GM23338 (cell line): Measurements from ENCODE around the gene ISLR2. TPM values are rescaled to one million over a fixed set of nuclear protein-coding genes. Genes with fewer than 3 reads are reported as not detected.

ENCODE experiments used
- ATAC-seq: fragments of 200-7000 bp; cut with Tn5 transposase; 3 replicates; pipeline ENCODE4 v1.9.1; 2020
- DNase-seq: peaks from one replicate; pipeline ENCODE4 v3.0.0-alpha.2; 2015; ENCODE audit warnings: low spot score
- H2AFZ ChIP-seq: fragments of 200-600 bp; sonication (generic); 2 replicates; pipeline ENCODE4 v1.8.0; 2016; ENCODE audit warnings: antibody characterized with exemption, mild to moderate bottlenecking, moderate library complexity
- H3F3A ChIP-seq: fragments of 200-600 bp; sonication (generic); replicated peaks from 2 replicates; pipeline ENCODE4 v1.8.0; 2017; ENCODE audit warnings: antibody characterized with exemption, mixed run types, low read depth
- H3K27ac ChIP-seq: fragments of 200-600 bp; sonication (generic); 2 replicates; pipeline ENCODE4 v1.6.1; 2016; ENCODE audit warnings: low read depth
- H3K27me3 ChIP-seq: fragments of 200-600 bp; sonication (generic); 2 replicates; pipeline ENCODE4 v1.8.0; 2016; ENCODE audit warnings: mild to moderate bottlenecking, mixed run types, moderate library complexity; ENCODE audit not compliant: insufficient read depth
- H3K36me3 ChIP-seq: fragments of 200-600 bp; sonication (generic); 2 replicates; pipeline ENCODE4 v1.8.0; 2016; ENCODE audit warnings: mild to moderate bottlenecking; ENCODE audit not compliant: insufficient read depth
- H3K4me1 ChIP-seq: fragments of 200-600 bp; sonication (generic); 2 replicates; pipeline ENCODE4 v1.8.0; 2016; ENCODE audit warnings: mild to moderate bottlenecking, moderate library complexity; ENCODE audit not compliant: insufficient read depth
- H3K4me2 ChIP-seq: fragments of 200-600 bp; sonication (generic); 2 replicates; pipeline ENCODE4 v1.7.1; 2017; ENCODE audit warnings: mixed run types
- H3K4me3 ChIP-seq: fragments of 200-600 bp; sonication (generic); 2 replicates; pipeline ENCODE4 v1.6.1; 2016; ENCODE audit warnings: mixed run types
- H3K79me2 ChIP-seq: fragments of 200-600 bp; sonication (generic); replicated peaks from 2 replicates; pipeline ENCODE4 v1.8.0; 2017; ENCODE audit warnings: mild to moderate bottlenecking; ENCODE audit not compliant: insufficient read depth
- H3K9me2 ChIP-seq: fragments of 200-600 bp; sonication (generic); 2 replicates; pipeline ENCODE4 v1.8.0; 2017; ENCODE audit not compliant: insufficient read depth
- H4K20me1 ChIP-seq: fragments of 200-600 bp; sonication (generic); replicated peaks from 2 replicates; pipeline ENCODE4 v1.8.0; 2017; ENCODE audit warnings: mild to moderate bottlenecking; ENCODE audit not compliant: insufficient read depth
- H3K27ac Mint-ChIP-seq: 2 replicates; pipeline ENCODE4 v1.8.0; 2020; ENCODE audit warnings: inconsistent platforms, mild to moderate bottlenecking, moderate library complexity, mixed read lengths
- H3K27me3 Mint-ChIP-seq: 3 replicates; pipeline ENCODE4 v1.8.0; 2022; ENCODE audit warnings: low read depth, mild to moderate bottlenecking, moderate library complexity, mixed read lengths, inconsistent platforms; ENCODE audit not compliant: insufficient read depth, poor library complexity
- H3K36me3 Mint-ChIP-seq: 3 replicates; pipeline ENCODE4 v1.8.0; 2021; ENCODE audit warnings: low read depth, mild to moderate bottlenecking, inconsistent platforms, moderate library complexity, mixed read lengths
- H3K4me1 Mint-ChIP-seq: 3 replicates; pipeline ENCODE4 v1.8.0; 2020; ENCODE audit warnings: mild to moderate bottlenecking, inconsistent platforms, mixed read lengths
- H3K4me3 Mint-ChIP-seq: 3 replicates; pipeline ENCODE4 v1.8.0; 2021; ENCODE audit warnings: moderate library complexity, mild to moderate bottlenecking, inconsistent platforms, mixed read lengths
- H3K9me3 Mint-ChIP-seq: 3 replicates; pipeline ENCODE4 v1.8.0; 2020; ENCODE audit warnings: moderate library complexity, mild to moderate bottlenecking, inconsistent platforms, mixed read lengths
- CREB1 ChIP-seq: fragments of 250-450 bp; sonication (Bioruptor Pico); IDR thresholded peaks from 2 replicates; pipeline ENCODE4 v1.5.0; 2020; ENCODE audit warnings: low read depth, mild to moderate bottlenecking, moderate library complexity
- EZH2phosphoT487 ChIP-seq: fragments of 200-600 bp; sonication (generic); IDR thresholded peaks from one replicate; pipeline ENCODE4 v1.8.1; 2018; ENCODE audit warnings: antibody characterized with exemption; ENCODE audit not compliant: unreplicated experiment
- JUNB ChIP-seq: IDR thresholded peaks from one replicate; pipeline ENCODE4 v1.6.1; 2016; ENCODE audit warnings: antibody characterized with exemption; ENCODE audit not compliant: unreplicated experiment
- NANOG ChIP-seq: IDR thresholded peaks from 2 replicates; pipeline ENCODE4 v1.6.1; 2016; ENCODE audit warnings: antibody characterized with exemption, borderline replicate concordance
- POLR2AphosphoS5 ChIP-seq: IDR thresholded peaks from 2 replicates; pipeline ENCODE4 v1.6.1; 2016; ENCODE audit warnings: antibody characterized with exemption, low read depth
- ZNF114 ChIP-seq: fragments of 250-450 bp; sonication (Bioruptor Pico); IDR thresholded peaks from 2 replicates; pipeline ENCODE4 v1.5.0; 2020; ENCODE audit warnings: mild to moderate bottlenecking, moderate library complexity
- ZNF331 ChIP-seq: fragments of 250-450 bp; sonication (Bioruptor Pico); IDR thresholded peaks from 2 replicates; pipeline ENCODE4 v1.5.0; 2020; ENCODE audit warnings: low read depth, mild to moderate bottlenecking, moderate library complexity
- polyA plus RNA-seq: library from polyadenylated mRNA; unstranded; fragments of >200 nt; fragmentation: Nextera tagmentation; extraction: Ambion mirVana; gene quantifications from 2 replicates; pipeline ENCODE4 v1.2.1, GENCODE V29; 2016
- total RNA-seq: library from RNA; depleted of rRNA; stranded (reverse); fragments of >200 nt; shearing (Covaris generic); gene quantifications from 2 replicates; pipeline ENCODE4 v1.2.3, GENCODE V29; 2014
- TF ChIP-seq, protein P1 (sequence below): IDR thresholded peaks from 2 replicates; pipeline ENCODE4 v1.6.1; 2016; ENCODE audit warnings: antibody characterized with exemption
- TF ChIP-seq, protein P2 (sequence below), 2 experiments: fragments of 200-600 bp in 1 of 2; sonication (generic) in 1 of 2; conservative IDR thresholded peaks; 2 replicates each; pipeline versions ENCODE4 v1.5.1 to v1.6.1; 2016 to 2017; ENCODE audit warnings: antibody characterized with exemption in 2 of 2, low read depth in 2 of 2, mild to moderate bottlenecking in 2 of 2, moderate library complexity in 1 of 2
- TF ChIP-seq, protein P3 (sequence below): IDR thresholded peaks from one replicate; pipeline ENCODE4 v1.6.1; 2018; ENCODE audit warnings: antibody characterized with exemption; ENCODE audit not compliant: unreplicated experiment

Gene ISLR2
- total and polyA plus RNA-seq, 2 experiments from 2014 or later, result 0.13 to 0.21 TPM

DNA sequence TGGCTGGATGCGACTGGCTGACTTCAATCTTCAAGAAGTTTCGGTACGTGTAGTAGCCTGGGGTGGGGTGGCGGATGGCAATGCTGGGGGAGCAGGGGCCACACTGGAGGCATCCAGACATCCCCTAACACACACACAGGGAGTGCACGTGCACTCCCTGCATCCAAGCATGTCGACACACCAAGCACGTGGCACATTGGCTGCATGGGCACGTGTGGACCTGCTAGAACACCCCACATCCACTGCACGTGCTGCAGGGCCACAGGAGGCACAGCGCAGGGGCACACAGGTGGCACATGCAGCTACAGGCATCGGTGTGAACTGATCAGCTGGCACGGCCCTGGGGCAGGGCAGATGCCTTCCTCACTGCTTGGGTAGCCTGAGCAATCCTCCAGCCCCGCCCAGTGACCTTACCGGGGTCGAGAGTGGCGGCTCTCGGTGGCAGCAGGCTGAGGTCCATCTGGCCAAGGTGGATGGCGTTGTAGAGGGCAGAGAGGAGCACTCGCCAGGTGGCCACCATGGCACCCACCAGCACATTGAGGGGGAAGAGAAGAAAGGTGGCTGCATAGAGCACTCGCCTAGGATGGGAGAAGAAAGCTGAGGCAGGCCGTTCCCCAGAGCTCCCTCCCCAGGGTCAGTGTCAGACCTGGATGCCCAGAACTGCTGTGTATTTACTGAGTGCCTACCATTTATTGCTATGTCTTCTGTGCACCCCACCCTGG is 50.7 kb downstream of the ISLR2 start:
- no peaks in the 10 kb centered on the region for H3K79me2 ChIP-seq
- ATAC-seq (no peak), DNase-seq (no peak)
- Mint-ChIP-seq H3K27ac (no peak overlapping the region), H3K27me3 (peaks cover 16% of the 10 kb centered on the region), H3K36me3 (no peaks in the 10 kb centered on the region; the same call in 2 of the 3 replicates), H3K4me1 (peaks cover 18% of the 10 kb centered on the region), H3K4me3 (no peak overlapping the region), H3K9me3 (no peaks in the 10 kb centered on the region)
- H3K27ac ChIP-seq, result no peak overlapping the region
- H2AFZ ChIP-seq, result no peak overlapping the region
- H4K20me1 ChIP-seq, result no peaks in the 10 kb centered on the region
- H3K4me2 ChIP-seq, result no peak overlapping the region
- H3K9me2 ChIP-seq, result no peaks in the 10 kb centered on the region
- no peak overlapping the region for H3K4me3 ChIP-seq
- no peaks in the 10 kb centered on the region for H3K36me3 ChIP-seq
- H3K4me1 ChIP-seq, result no peaks in the 10 kb centered on the region
- H3K27me3 ChIP-seq, result no peaks in the 10 kb centered on the region
- TF ChIP-seq EZH2phosphoT487, result no peak
- no peak for TF ChIP-seq JUNB
- TF ChIP-seq, protein P1, sequence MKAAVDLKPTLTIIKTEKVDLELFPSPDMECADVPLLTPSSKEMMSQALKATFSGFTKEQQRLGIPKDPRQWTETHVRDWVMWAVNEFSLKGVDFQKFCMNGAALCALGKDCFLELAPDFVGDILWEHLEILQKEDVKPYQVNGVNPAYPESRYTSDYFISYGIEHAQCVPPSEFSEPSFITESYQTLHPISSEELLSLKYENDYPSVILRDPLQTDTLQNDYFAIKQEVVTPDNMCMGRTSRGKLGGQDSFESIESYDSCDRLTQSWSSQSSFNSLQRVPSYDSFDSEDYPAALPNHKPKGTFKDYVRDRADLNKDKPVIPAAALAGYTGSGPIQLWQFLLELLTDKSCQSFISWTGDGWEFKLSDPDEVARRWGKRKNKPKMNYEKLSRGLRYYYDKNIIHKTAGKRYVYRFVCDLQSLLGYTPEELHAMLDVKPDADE, result no peak
- TF ChIP-seq POLR2AphosphoS5, result no peak
- TF ChIP-seq CREB1 (CRISPR knock-in tag), result no peak
- TF ChIP-seq NANOG, result no peak
- H3F3A ChIP-seq, result no peaks in the 10 kb centered on the region

- Histone ChIP-seq H3K4me2 (no peak overlapping the region), H3F3A (no peaks in the 10 kb centered on the region), H3K27me3 (no peaks in the 10 kb centered on the region), H2AFZ (no peak overlapping the region), H4K20me1 (no peaks in the 10 kb centered on the region), H3K4me3 (no peak overlapping the region), H3K27ac (no peak overlapping the region), H3K4me1 (no peaks in the 10 kb centered on the region), H3K9me2 (no peaks in the 10 kb centered on the region), H3K36me3 (no peaks in the 10 kb centered on the region), H3K79me2 (no peaks in the 10 kb centered on the region)
- no peak for ATAC-seq
- Mint-ChIP-seq H3K36me3 (no peaks in the 10 kb centered on the region; the same call in 2 of the 3 replicates), H3K9me3 (no peaks in the 10 kb centered on the region), H3K4me1 (peaks cover 8% of the 10 kb centered on the region), H3K27ac (no peak overlapping the region), H3K27me3 (peaks cover 12% of the 10 kb centered on the region), H3K4me3 (no peak overlapping the region)
- DNase-seq, result no peak
- TF ChIP-seq, protein P2, sequence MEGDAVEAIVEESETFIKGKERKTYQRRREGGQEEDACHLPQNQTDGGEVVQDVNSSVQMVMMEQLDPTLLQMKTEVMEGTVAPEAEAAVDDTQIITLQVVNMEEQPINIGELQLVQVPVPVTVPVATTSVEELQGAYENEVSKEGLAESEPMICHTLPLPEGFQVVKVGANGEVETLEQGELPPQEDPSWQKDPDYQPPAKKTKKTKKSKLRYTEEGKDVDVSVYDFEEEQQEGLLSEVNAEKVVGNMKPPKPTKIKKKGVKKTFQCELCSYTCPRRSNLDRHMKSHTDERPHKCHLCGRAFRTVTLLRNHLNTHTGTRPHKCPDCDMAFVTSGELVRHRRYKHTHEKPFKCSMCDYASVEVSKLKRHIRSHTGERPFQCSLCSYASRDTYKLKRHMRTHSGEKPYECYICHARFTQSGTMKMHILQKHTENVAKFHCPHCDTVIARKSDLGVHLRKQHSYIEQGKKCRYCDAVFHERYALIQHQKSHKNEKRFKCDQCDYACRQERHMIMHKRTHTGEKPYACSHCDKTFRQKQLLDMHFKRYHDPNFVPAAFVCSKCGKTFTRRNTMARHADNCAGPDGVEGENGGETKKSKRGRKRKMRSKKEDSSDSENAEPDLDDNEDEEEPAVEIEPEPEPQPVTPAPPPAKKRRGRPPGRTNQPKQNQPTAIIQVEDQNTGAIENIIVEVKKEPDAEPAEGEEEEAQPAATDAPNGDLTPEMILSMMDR (conservative IDR thresholded peaks at IDR 0.05; ENCODE audit: low read depth in 2 of 2), result no peak
- TF ChIP-seq NANOG (no peak), ZNF331 (CRISPR knock-in tag) (no peak), ZNF114 (CRISPR knock-in tag) (no peak), EZH2phosphoT487 (no peak)
- TF ChIP-seq, protein P3, sequence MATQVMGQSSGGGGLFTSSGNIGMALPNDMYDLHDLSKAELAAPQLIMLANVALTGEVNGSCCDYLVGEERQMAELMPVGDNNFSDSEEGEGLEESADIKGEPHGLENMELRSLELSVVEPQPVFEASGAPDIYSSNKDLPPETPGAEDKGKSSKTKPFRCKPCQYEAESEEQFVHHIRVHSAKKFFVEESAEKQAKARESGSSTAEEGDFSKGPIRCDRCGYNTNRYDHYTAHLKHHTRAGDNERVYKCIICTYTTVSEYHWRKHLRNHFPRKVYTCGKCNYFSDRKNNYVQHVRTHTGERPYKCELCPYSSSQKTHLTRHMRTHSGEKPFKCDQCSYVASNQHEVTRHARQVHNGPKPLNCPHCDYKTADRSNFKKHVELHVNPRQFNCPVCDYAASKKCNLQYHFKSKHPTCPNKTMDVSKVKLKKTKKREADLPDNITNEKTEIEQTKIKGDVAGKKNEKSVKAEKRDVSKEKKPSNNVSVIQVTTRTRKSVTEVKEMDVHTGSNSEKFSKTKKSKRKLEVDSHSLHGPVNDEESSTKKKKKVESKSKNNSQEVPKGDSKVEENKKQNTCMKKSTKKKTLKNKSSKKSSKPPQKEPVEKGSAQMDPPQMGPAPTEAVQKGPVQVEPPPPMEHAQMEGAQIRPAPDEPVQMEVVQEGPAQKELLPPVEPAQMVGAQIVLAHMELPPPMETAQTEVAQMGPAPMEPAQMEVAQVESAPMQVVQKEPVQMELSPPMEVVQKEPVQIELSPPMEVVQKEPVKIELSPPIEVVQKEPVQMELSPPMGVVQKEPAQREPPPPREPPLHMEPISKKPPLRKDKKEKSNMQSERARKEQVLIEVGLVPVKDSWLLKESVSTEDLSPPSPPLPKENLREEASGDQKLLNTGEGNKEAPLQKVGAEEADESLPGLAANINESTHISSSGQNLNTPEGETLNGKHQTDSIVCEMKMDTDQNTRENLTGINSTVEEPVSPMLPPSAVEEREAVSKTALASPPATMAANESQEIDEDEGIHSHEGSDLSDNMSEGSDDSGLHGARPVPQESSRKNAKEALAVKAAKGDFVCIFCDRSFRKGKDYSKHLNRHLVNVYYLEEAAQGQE, result no peak
Measured at GRCh38 chr15:74182131-74182530, 51.7 kb downstream of the ISLR2 start.
